ENCODE results near the gene TCF3.

DNA sequence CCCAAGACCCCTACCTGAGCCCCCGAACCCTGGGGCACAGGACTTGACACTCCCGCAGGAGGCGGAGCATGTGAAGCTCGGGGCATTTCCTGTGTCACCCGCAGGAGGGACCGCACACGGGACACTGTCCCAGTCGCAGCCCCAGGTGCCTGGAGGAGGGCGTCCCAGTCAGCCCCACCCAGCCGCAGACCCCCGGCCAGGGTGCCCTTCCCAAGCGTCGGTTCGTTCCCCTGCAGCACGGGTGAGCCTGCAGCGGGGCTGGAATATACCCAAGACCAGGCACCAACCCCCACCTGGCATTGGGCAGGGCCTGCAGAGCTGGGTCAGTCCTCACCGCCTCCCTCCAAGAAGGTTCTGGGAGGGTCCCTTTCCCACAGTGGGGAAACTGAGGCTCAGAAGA lies 21.6 kb downstream of the TCF3 start:
- TF ChIP-seq EZH2phosphoT487 (IDR thresholded peaks at IDR 0.05; ENCODE audit: borderline replicate concordance, low read depth, low read length): no peak
- TF ChIP-seq, protein P1, sequence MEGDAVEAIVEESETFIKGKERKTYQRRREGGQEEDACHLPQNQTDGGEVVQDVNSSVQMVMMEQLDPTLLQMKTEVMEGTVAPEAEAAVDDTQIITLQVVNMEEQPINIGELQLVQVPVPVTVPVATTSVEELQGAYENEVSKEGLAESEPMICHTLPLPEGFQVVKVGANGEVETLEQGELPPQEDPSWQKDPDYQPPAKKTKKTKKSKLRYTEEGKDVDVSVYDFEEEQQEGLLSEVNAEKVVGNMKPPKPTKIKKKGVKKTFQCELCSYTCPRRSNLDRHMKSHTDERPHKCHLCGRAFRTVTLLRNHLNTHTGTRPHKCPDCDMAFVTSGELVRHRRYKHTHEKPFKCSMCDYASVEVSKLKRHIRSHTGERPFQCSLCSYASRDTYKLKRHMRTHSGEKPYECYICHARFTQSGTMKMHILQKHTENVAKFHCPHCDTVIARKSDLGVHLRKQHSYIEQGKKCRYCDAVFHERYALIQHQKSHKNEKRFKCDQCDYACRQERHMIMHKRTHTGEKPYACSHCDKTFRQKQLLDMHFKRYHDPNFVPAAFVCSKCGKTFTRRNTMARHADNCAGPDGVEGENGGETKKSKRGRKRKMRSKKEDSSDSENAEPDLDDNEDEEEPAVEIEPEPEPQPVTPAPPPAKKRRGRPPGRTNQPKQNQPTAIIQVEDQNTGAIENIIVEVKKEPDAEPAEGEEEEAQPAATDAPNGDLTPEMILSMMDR (conservative IDR thresholded peaks at IDR 0.05; ENCODE audit: low read length): no peak
